Measurements from ENCODE around the gene CEP89.
"Not testable (repeated sequence)": the region's sequence is repeated elsewhere in the genome, so short reads cannot be mapped to it uniquely, and the experiment has no call there.

Gene CEP89

GRCh38 chr19:32837531-32837930 is 134.2 kb downstream of the CEP89 start:
- no peak for DNase-seq (ENCODE audit: low read depth in 2 of 2)

GRCh38 chr19:32833388-32833787 is 138.4 kb downstream of the CEP89 start:
- not testable (repeated sequence) for DNase-seq (ENCODE audit: low read depth in 2 of 2)

- DNase-seq (ENCODE audit: low read depth in 2 of 2), result not testable (repeated sequence)
Measured at GRCh38 chr19:32832825-32833224, 138.9 kb downstream of the CEP89 start.

- not testable (repeated sequence) for DNase-seq (ENCODE audit: low read depth in 2 of 2)
Measured at GRCh38 chr19:32832094-32832493, 139.7 kb downstream of the CEP89 start.

- no peak for DNase-seq (ENCODE audit: low read depth in 2 of 2)
Measured at GRCh38 chr19:32831611-32832010, 140.1 kb downstream of the CEP89 start.

GRCh38 chr19:32830231-32831014 is 141.3 kb downstream of the CEP89 start:
- no peak for DNase-seq (ENCODE audit: low read depth in 2 of 2)

- no peak for DNase-seq (ENCODE audit: low read depth in 2 of 2)
Measured at GRCh38 chr19:32829345-32829896, 142.3 kb downstream of the CEP89 start.

GRCh38 chr19:32828643-32829344 is 143.0 kb downstream of the CEP89 start:
- no peak for DNase-seq (ENCODE audit: low read depth in 2 of 2)

GRCh38 chr19:32828139-32828538 is 143.6 kb downstream of the CEP89 start:
- no peak for DNase-seq (ENCODE audit: low read depth in 2 of 2)
